ENCODE data around the gene PIANP.

DNA sequence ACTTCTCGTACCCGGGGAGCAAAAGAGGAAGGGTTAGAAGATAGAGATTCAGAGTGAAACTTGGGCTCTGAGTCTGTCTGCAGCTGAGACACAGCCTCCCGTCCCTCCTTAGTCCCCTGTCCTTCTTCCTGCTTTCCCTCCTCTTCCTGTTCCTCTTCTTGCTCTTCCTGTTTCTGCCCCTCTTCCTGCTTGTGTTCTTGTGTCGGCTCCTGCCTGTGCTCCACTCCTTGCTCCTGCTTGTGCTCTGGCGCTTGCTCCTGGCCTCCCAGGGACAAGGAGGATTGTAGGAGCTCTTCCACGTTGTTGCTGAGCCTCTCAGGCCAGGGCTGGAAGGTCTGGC is 56.4 kb downstream of the PIANP start:
- TF ChIP-seq, protein P1, sequence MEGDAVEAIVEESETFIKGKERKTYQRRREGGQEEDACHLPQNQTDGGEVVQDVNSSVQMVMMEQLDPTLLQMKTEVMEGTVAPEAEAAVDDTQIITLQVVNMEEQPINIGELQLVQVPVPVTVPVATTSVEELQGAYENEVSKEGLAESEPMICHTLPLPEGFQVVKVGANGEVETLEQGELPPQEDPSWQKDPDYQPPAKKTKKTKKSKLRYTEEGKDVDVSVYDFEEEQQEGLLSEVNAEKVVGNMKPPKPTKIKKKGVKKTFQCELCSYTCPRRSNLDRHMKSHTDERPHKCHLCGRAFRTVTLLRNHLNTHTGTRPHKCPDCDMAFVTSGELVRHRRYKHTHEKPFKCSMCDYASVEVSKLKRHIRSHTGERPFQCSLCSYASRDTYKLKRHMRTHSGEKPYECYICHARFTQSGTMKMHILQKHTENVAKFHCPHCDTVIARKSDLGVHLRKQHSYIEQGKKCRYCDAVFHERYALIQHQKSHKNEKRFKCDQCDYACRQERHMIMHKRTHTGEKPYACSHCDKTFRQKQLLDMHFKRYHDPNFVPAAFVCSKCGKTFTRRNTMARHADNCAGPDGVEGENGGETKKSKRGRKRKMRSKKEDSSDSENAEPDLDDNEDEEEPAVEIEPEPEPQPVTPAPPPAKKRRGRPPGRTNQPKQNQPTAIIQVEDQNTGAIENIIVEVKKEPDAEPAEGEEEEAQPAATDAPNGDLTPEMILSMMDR (IDR thresholded peaks at IDR 0.05 in 8 of 11, conservative IDR thresholded peaks at IDR 0.05 in 3 of 11) = no peak
- TF ChIP-seq POLR2AphosphoS5 (IDR thresholded peaks at IDR 0.05) = peak in 2 of 3 donors; percentile 49 to 60

Measured in spleen (tissue), 7 donors.